Tibial artery (tissue), 4 donors: ENCODE data around the gene TIMM8A.

Experiments used
- DNase-seq, 2 donors: peaks; one replicate each; pipeline ENCODE4 v3.0.0-alpha.2; 2019
- H3K27ac ChIP-seq, 2 donors: fragments of 200-600 bp; sonication (generic) in 1 of 2; 1 replicate in 1 of 2; 2 replicates in 1 of 2; pipeline ENCODE4 v1.5.1; 2018 to 2019; ENCODE audit warnings: mild to moderate bottlenecking in 1 of 2
- H3K27me3 ChIP-seq, 2 donors: fragments of 200-600 bp; sonication (generic) in 1 of 2; one replicate each; pipeline versions ENCODE4 v1.5.1 to v1.6.0; 2016 to 2019
- H3K36me3 ChIP-seq, 3 donors: fragments of 200-600 bp; sonication (generic) in 2 of 3; one replicate each; pipeline ENCODE4 v1.5.1; 2016 to 2019; ENCODE audit warnings: mild to moderate bottlenecking in 2 of 3
- H3K4me1 ChIP-seq, 4 donors: fragments of 200-600 bp; sonication (generic) in 2 of 4; 1 replicate in 3 of 4; 2 replicates in 1 of 4; pipeline ENCODE4 v1.5.1; 2016 to 2019
- H3K4me3 ChIP-seq, 2 donors: fragments of 200-600 bp; sonication (generic) in 1 of 2; 1 replicate in 1 of 2; 2 replicates in 1 of 2; pipeline ENCODE4 v1.5.1; 2018 to 2019; ENCODE audit warnings: mild to moderate bottlenecking in 2 of 2
- H3K9me3 ChIP-seq, 3 donors: fragments of 200-600 bp; sonication (generic) in 1 of 3; one replicate each; pipeline ENCODE4 v1.5.1; 2016 to 2019
- CTCF ChIP-seq, 2 experiments: fragments of 200-600 bp in 1 of 2; fragments of 450-650 bp in 1 of 2; IDR thresholded peaks; one replicate each; pipeline ENCODE4 v1.5.1; 2017 to 2019; ENCODE audit warnings: antibody characterized with exemption in 2 of 2, mild to moderate bottlenecking in 1 of 2, moderate library complexity in 1 of 2
- intact Hi-C: fragments of 100-400 bp; cut with DNase I; formaldehyde crosslinking; loops from one replicate; pipeline ENCODE4 v1.15.0; 2023; ENCODE audit warnings: low total_unique reads

TIMM8A gene

GRCh38 chrX:101391831-101392230, 43.3 kb upstream of the TIMM8A start:
- intact Hi-C loops, result no loop called here
- peak overlapping the region; percentile 72 to 79 for H3K27ac ChIP-seq

GRCh38 chrX:101390664-101391525, 42.4 kb upstream of the TIMM8A start, which contains the start of gene RPL36A:
Gene RPL36A (plus strand): TSS chrX:101391011. CDS start chrX:101391044, 33 bp downstream.
- TF ChIP-seq CTCF (IDR thresholded peaks at IDR 0.05), result peak; percentile 48 to 70
- no peaks in the 10 kb centered on the region for H3K27me3 ChIP-seq
- peak within 1 kb of the TSS; percentile 72 to 79 for H3K27ac ChIP-seq
- peak; percentile 87 to 89 for DNase-seq
- H3K4me1 ChIP-seq, result peaks cover 0 to 5% (median 0%) of the 10 kb centered on the region in 4 donors
- no peaks in the 10 kb centered on the region for H3K36me3 ChIP-seq
- no peaks in the 10 kb centered on the region for H3K9me3 ChIP-seq
- peak within 1 kb of the TSS; percentile 53 to 56 for H3K4me3 ChIP-seq
- intact Hi-C loops, result no loop called here

More at GRCh38 chrX:101391831-101392230, 43.3 kb upstream of the TIMM8A start:
- no peaks in the 10 kb centered on the region for H3K27me3 ChIP-seq
- H3K4me1 ChIP-seq, result peaks cover 0 to 5% (median 0%) of the 10 kb centered on the region in 4 donors
- no peak for DNase-seq
- peak overlapping the region; percentile 53 to 56 for H3K4me3 ChIP-seq
- TF ChIP-seq CTCF (IDR thresholded peaks at IDR 0.05), result no peak
- no peaks in the 10 kb centered on the region for H3K9me3 ChIP-seq
- H3K36me3 ChIP-seq, result no peaks in the 10 kb centered on the region

DNA sequence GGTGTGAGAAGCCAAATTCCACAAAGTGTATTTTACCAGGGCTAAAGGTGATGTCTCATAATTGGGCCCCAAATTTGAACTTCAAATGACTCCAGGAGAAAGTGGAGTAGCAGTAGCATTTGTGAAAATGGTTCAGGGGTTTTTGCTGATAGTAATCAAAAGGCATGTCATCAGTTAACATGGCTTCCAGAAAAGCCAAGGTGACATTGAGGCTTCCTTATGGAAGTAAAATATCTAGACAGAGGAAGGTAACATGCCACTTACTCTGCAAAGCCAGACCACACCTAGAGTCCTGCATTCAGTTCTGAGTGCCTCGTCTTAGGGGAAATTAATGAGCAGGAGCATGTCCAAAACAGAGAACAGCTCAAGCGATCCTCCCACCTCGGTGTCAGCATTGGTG, 40.1 kb upstream of the TIMM8A start:
- TF ChIP-seq CTCF (IDR thresholded peaks at IDR 0.05), result no peak
- no peaks in the 10 kb centered on the region for H3K27me3 ChIP-seq
- DNase-seq, result no peak

DNA sequence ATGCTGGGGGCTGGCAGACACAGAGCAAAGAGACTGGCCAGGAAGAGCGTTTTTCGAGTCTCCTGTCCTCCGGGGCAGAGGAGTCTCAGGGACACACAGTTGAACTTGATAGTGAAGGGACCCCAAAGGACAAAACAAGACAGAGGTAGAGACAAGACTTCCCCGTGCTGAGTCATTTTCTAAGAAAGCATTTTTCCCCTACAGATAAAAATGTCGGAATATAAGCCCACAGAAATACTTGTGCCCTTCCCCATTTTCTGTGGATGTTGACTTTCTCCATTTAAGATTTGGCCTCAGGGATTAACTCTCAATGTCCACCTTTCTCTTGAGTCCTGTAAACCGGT, 38.0 kb upstream of the TIMM8A start:
- H3K36me3 ChIP-seq, result no peaks in the 10 kb centered on the region
- no peaks in the 10 kb centered on the region for H3K9me3 ChIP-seq
- no peak overlapping the region for H3K4me3 ChIP-seq
- H3K27ac ChIP-seq, result no peak overlapping the region
- DNase-seq, result no peak
- H3K4me1 ChIP-seq, result peaks cover 0 to 1% (median 0%) of the 10 kb centered on the region in 4 donors
- no peak for TF ChIP-seq CTCF (IDR thresholded peaks at IDR 0.05)
- intact Hi-C loops, result no loop called here
- no peaks in the 10 kb centered on the region for H3K27me3 ChIP-seq

More for the DNA sequence above, 40.1 kb upstream of the TIMM8A start:
- H3K9me3 ChIP-seq, result no peaks in the 10 kb centered on the region
- no peak overlapping the region for H3K27ac ChIP-seq
- H3K36me3 ChIP-seq, result no peaks in the 10 kb centered on the region
- peaks cover 0 to 5% (median 0%) of the 10 kb centered on the region in 4 donors for H3K4me1 ChIP-seq
- no peak overlapping the region for H3K4me3 ChIP-seq
- intact Hi-C loops, result no loop called here

DNA sequence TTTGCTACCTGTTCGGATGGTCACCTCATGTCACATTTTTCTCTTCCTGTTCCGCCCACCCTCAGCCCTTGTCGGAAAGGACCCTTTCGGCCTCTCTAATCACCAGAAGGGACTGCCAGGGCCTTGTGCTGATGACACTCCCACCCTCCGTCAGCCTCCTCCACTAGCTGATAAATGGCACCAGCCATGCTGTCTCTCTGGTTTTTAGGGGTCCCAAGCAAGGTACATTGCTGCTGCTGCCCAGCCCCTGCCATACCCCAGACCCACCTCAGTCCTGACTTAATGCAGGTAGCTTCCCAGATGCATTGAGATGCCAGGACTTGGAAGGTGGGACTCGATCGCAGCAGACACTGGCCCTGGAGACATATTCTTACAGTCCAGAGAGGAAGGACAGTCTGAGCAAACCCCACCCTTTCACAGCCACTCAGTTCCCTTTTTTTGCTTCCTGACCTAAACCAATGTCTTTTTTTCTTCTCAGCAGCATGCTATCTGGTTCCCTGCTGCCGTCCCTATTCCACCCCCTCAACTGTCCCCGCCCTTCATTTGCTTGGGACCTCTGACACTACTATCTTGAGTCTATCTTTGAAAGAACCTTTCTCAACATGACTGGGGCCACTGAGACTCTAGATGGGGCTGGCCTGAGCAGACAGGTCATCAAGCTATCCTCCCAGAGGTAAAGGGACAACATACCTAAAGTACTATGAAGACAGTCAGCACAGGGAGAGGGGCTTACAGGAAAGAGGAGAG, 37.4 kb upstream of the TIMM8A start, which contains the start of gene BTK:
Gene BTK (minus strand): TSS at position 397 of the 747 bp plus-strand sequence. CDS start 10,907 bp downstream, outside the sequence.
- DNase-seq, result no peak
- no peaks in the 10 kb centered on the region for H3K27me3 ChIP-seq
- no peaks in the 10 kb centered on the region for H3K9me3 ChIP-seq
- no peaks in the 10 kb centered on the region for H3K4me1 ChIP-seq
- no peak within 1 kb of the TSS for H3K4me3 ChIP-seq
- intact Hi-C loops, result no loop called here
- no peak for TF ChIP-seq CTCF (IDR thresholded peaks at IDR 0.05)
- no peaks in the 10 kb centered on the region for H3K36me3 ChIP-seq
- no peak within 1 kb of the TSS for H3K27ac ChIP-seq
